Sigmoid colon (tissue), 7 donors: ENCODE data around the gene PSEN1. TPM values are rescaled to one million over a fixed set of nuclear protein-coding genes. Genes with fewer than 3 reads are reported as not detected.
"Not testable (repeated sequence)": the region's sequence is repeated elsewhere in the genome, so short reads cannot be mapped to it uniquely, and the experiment has no call there.

Source experiments
- DNase-seq: peaks from one replicate; pipeline ENCODE4 v3.0.0-alpha.2; 2019
- H3K27ac ChIP-seq, 4 donors: fragments of 200-600 bp; sonication (generic); one replicate each; pipeline ENCODE4 v1.5.1; 2016 to 2019; ENCODE audit warnings: mild to moderate bottlenecking in 1 of 4
- H3K27me3 ChIP-seq, 3 donors: fragments of 200-600 bp; sonication (generic); one replicate each; pipeline ENCODE4 v1.5.1; 2019; ENCODE audit warnings: mild to moderate bottlenecking in 1 of 3
- H3K36me3 ChIP-seq, 4 donors: fragments of 200-600 bp; sonication (generic); one replicate each; pipeline ENCODE4 v1.5.1; 2016 to 2019
- H3K4me1 ChIP-seq, 4 donors: fragments of 200-600 bp; sonication (generic); one replicate each; pipeline ENCODE4 v1.5.1; 2017 to 2019
- H3K4me3 ChIP-seq, 4 donors: fragments of 200-600 bp; sonication (generic); one replicate each; pipeline ENCODE4 v1.5.1; 2017 to 2019; ENCODE audit warnings: mild to moderate bottlenecking in 2 of 4, moderate library complexity in 1 of 4
- H3K9me3 ChIP-seq, 4 donors: fragments of 200-600 bp in 3 of 4; sonication (generic) in 3 of 4; one replicate each; pipeline versions ENCODE4 v1.5.1 to v1.6.1; 2013 to 2019
- CTCF ChIP-seq, 4 experiments: fragments of 450-650 bp in 3 of 4; fragments of 200-600 bp in 1 of 4; IDR thresholded peaks; one replicate each; pipeline ENCODE4 v1.5.1; 2016 to 2019; ENCODE audit warnings: antibody characterized with exemption in 4 of 4, mild to moderate bottlenecking in 3 of 4, moderate library complexity in 2 of 4
- EP300 ChIP-seq, 4 donors: sonication (generic); formaldehyde crosslinking; IDR thresholded peaks; one replicate each; pipeline ENCODE4 v1.6.1; 2017; ENCODE audit warnings: antibody characterized with exemption in 4 of 4
- POLR2A ChIP-seq, 2 donors: fragments of 450-650 bp; IDR thresholded peaks; one replicate each; pipeline ENCODE4 v1.6.1; 2016; ENCODE audit warnings: antibody characterized with exemption in 2 of 2, mild to moderate bottlenecking in 2 of 2, moderate library complexity in 2 of 2
- POLR2AphosphoS5 ChIP-seq, 4 donors: sonication (generic); formaldehyde crosslinking; IDR thresholded peaks; one replicate each; pipeline ENCODE4 v1.6.1; 2017; ENCODE audit warnings: antibody characterized with exemption in 4 of 4
- WGBS, 2 donors: extraction: QIAGEN DNeasy Blood & Tissue Kit; methylation state at CpG; one replicate each; pipeline ENCODE4 v1.1.7; 2013; 5-methylcytosine and 5-hydroxymethylcytosine counted together
- intact Hi-C: fragments of 100-400 bp; cut with DNase I; formaldehyde crosslinking; loops from one replicate; pipeline ENCODE4 v1.15.1; 2023
- polyA plus RNA-seq, 3 donors: library from polyadenylated mRNA; stranded (reverse); fragments of 200-250 nt; gene quantifications; one replicate each; pipeline ENCODE4 v1.2.3, GENCODE V29; 2013
- total RNA-seq, 4 donors: library from RNA; depleted of rRNA; stranded (reverse); fragments of >200 nt; gene quantifications; one replicate each; pipeline ENCODE4 v1.1.0, GENCODE V29; 2016
- donor health status: healthy with polysubstance abuse.
- donor health status: Bipolar disorder and iron deficiency.
- donor health status: healthy.

The PSEN1 gene
- total and polyA plus RNA-seq, 7 donors: 11.4 to 53.5 (median 46.0) TPM

DNA sequence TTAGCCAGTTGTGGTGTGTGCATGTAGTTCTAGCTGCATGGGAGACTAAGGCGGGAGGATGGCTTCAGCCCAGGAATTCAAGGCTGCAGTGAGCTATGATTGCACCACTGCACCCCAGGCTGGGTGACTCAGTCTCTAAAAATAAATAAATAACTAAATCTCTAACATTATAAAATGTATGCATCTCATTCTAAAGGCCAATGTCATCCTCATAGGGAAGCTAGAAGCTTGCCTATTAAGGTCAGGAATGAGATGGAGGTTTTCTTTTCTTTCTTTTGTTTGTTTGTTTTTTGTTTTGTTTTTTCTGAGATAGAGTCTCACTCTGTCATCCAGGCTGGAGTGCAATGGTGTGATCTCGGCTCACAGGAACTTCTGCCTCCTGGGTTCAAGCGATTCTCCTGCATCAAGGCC lies 52.2 kb downstream of the PSEN1 start:
- Histone ChIP-seq H3K27ac (no peak overlapping the region), H3K4me3 (no peak overlapping the region), H3K4me1 (no peaks in the 10 kb centered on the region), H3K27me3 (no peaks in the 10 kb centered on the region), H3K9me3 (no peaks in the 10 kb centered on the region), H3K36me3 (peaks cover 0 to 68% (median 16%) of the 10 kb centered on the region in 4 donors)
- DNase-seq: no peak
- intact Hi-C loops: no loop called here
- 90 to 92% methylated on average over 3 of the region's 3 CpGs for WGBS, 2 donors
- TF ChIP-seq POLR2AphosphoS5 (IDR thresholded peaks at IDR 0.05) (no peak), EP300 (IDR thresholded peaks at IDR 0.05) (no peak), CTCF (IDR thresholded peaks at IDR 0.05) (no peak), POLR2A (IDR thresholded peaks at IDR 0.05) (no peak)

DNA sequence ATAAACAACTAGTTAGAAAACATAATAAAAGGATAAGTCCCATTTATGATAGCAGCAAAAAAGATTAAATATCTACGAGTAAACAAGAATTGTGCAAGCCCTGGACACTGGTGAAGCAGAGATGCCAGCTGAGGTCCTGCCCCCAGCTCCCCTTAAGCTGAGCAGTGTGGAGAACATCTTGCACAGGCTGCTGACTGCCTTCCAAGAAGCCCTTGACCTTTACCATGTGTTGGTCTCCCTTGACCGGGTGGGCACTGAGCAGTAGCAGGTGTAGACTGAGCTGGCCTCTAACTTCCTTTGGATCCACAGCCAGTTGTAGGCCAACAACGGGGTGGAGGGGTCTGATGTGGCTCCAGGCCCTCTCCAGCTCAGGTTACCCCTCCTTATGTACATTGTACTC lies 53.3 kb downstream of the PSEN1 start:
- 70 to 90% methylated on average over 3 of the region's 3 CpGs for WGBS, 2 donors
- intact Hi-C loops: no loop called here
- Histone ChIP-seq H3K4me1 (no peaks in the 10 kb centered on the region), H3K9me3 (no peaks in the 10 kb centered on the region), H3K27ac (no peak overlapping the region), H3K27me3 (no peaks in the 10 kb centered on the region), H3K4me3 (no peak overlapping the region), H3K36me3 (peaks cover 9 to 80% (median 24%) of the 10 kb centered on the region in 4 donors)
- no peak for DNase-seq
- TF ChIP-seq EP300 (IDR thresholded peaks at IDR 0.05): no peak
- TF ChIP-seq POLR2AphosphoS5 (IDR thresholded peaks at IDR 0.05): no peak
- no peak for TF ChIP-seq POLR2A (IDR thresholded peaks at IDR 0.05)
- TF ChIP-seq CTCF (IDR thresholded peaks at IDR 0.05): no peak

- Histone ChIP-seq H3K27ac (no peak overlapping the region), H3K9me3 (no peaks in the 10 kb centered on the region), H3K4me1 (no peaks in the 10 kb centered on the region), H3K4me3 (no peak overlapping the region), H3K27me3 (no peaks in the 10 kb centered on the region), H3K36me3 (peaks cover 20 to 92% (median 32%) of the 10 kb centered on the region in 4 donors)
- WGBS, 2 donors: 92 to 94% methylated on average over 2 of the region's 2 CpGs
- DNase-seq: no peak
- TF ChIP-seq POLR2A (IDR thresholded peaks at IDR 0.05) (no peak), EP300 (IDR thresholded peaks at IDR 0.05) (no peak), POLR2AphosphoS5 (IDR thresholded peaks at IDR 0.05) (no peak), CTCF (IDR thresholded peaks at IDR 0.05) (no peak)
- intact Hi-C loops: no loop called here
Observed at GRCh38 chr14:73191441-73191840, 55.1 kb downstream of the PSEN1 start.

GRCh38 chr14:73194306-73194705 lies 58.0 kb downstream of the PSEN1 start:
- H3K27me3 ChIP-seq, H3K9me3 ChIP-seq, H3K27ac ChIP-seq, H3K4me1 ChIP-seq, intact Hi-C loops, DNase-seq, H3K4me3 ChIP-seq: not testable (repeated sequence)
- WGBS, 2 donors: 97% methylated on average over 8 of the region's 8 CpGs
- H3K36me3 ChIP-seq: peaks cover 20 to 85% (median 33%) of the 10 kb centered on the region in 4 donors

DNA sequence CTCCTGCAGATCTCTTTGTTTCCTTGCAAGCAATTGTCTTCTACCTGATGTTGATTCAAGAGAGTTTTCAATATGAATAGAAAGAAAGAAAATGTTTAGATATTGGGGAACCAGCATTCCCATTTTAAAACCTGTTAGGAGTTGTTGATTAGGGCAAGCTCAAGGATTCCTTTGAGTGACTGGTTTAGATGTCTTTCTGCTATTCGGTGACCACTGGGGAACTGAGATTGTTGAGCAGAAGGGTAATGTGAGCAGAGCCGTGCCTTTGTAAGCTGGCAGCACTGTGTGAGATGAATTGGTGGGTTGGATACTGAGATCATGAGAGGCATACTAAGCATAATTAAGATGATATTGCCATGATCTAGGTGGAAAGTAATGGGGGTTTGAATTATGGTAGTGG lies 61.9 kb downstream of the PSEN1 start:
- Histone ChIP-seq H3K36me3 (peaks cover 10 to 84% (median 29%) of the 10 kb centered on the region in 4 donors), H3K9me3 (no peaks in the 10 kb centered on the region), H3K27me3 (no peaks in the 10 kb centered on the region), H3K4me1 (no peaks in the 10 kb centered on the region), H3K27ac (no peak overlapping the region), H3K4me3 (no peak overlapping the region)
- DNase-seq: no peak
- WGBS, 2 donors: 90 to 98% methylated on average over 2 of the region's 2 CpGs
- intact Hi-C loops: no loop called here
- TF ChIP-seq POLR2AphosphoS5 (IDR thresholded peaks at IDR 0.05) (no peak), EP300 (IDR thresholded peaks at IDR 0.05) (no peak), CTCF (IDR thresholded peaks at IDR 0.05) (no peak), POLR2A (IDR thresholded peaks at IDR 0.05) (no peak)
